ENCODE measurements around the gene SMIM9. TPM values are rescaled to one million over a fixed set of nuclear protein-coding genes. Genes with fewer than 3 reads are reported as not detected.
"Not testable (repeated sequence)": the region's sequence is repeated elsewhere in the genome, so short reads cannot be mapped to it uniquely, and the experiment has no call there.

The SMIM9 gene
- not detected in 2 replicates for total RNA-seq (ENCODE audit: low replicate concordance)

- Mint-ChIP-seq H3K4me1 (no peaks in the 10 kb centered on the region), H3K36me3 (no peaks in the 10 kb centered on the region)
These were observed at the start of gene SMIM9 for GRCh38 chrX:154834562-154834961. Gene SMIM9 (minus strand): TSS chrX:154834662. CDS start chrX:154830856, 3,806 bp downstream.

GRCh38 chrX:154884069-154884468 lies 49.6 kb upstream of the SMIM9 start:
- H2AFZ ChIP-seq (replicated peaks); H3F3A ChIP-seq (ENCODE audit: low read depth); H3K36me3 ChIP-seq; H3K9me3 ChIP-seq (ENCODE audit: low read depth); H4K20me1 ChIP-seq (ENCODE audit: low read depth); H3K4me1 ChIP-seq; H3K9me3 Mint-ChIP-seq; H3K27ac ChIP-seq; H3K4me1 Mint-ChIP-seq; H3K79me2 ChIP-seq (ENCODE audit: low read depth); H3K27me3 Mint-ChIP-seq (ENCODE audit: insufficient read depth, low read depth); H3K27me3 ChIP-seq; H3K4me3 ChIP-seq; H3K4me2 ChIP-seq; H3K9ac ChIP-seq; DNase-seq (ENCODE audit: low spot score); H3K4me3 Mint-ChIP-seq; H3K36me3 Mint-ChIP-seq; H3K27ac Mint-ChIP-seq: not testable (repeated sequence)

More at GRCh38 chrX:154834562-154834961, at the start of gene SMIM9:
- no peak within 1 kb of the TSS for H3K27ac ChIP-seq
- no peaks in the 10 kb centered on the region for H3F3A ChIP-seq (ENCODE audit: low read depth)
- no peak for DNase-seq (ENCODE audit: low spot score)
- Mint-ChIP-seq H3K27ac (no peak within 1 kb of the TSS), H3K4me3 (no peak within 1 kb of the TSS), H3K27me3 (ENCODE audit: insufficient read depth, low read depth) (peaks cover 2% of the 10 kb centered on the region), H3K9me3 (peaks cover 14% of the 10 kb centered on the region)
- H3K4me2 ChIP-seq = no peak within 1 kb of the TSS
- no peaks in the 10 kb centered on the region for H3K4me1 ChIP-seq
- H3K79me2 ChIP-seq (ENCODE audit: low read depth) = no peaks in the 10 kb centered on the region
- no peak within 1 kb of the TSS for H3K4me3 ChIP-seq
- H3K27me3 ChIP-seq = no peaks in the 10 kb centered on the region
- H4K20me1 ChIP-seq (ENCODE audit: low read depth) = no peaks in the 10 kb centered on the region
- no peaks in the 10 kb centered on the region for H3K36me3 ChIP-seq
- no peaks in the 10 kb centered on the region for H3K9me3 ChIP-seq (ENCODE audit: low read depth)
- no peak within 1 kb of the TSS for H2AFZ ChIP-seq (replicated peaks)
- no peak for TF ChIP-seq CTCF (IDR thresholded peaks at IDR 0.05)
- no peak for TF ChIP-seq EZH2phosphoT487 (IDR thresholded peaks at IDR 0.05)
- TF ChIP-seq EZH2 (IDR thresholded peaks at IDR 0.05) = no peak
- no peak within 1 kb of the TSS for H3K9ac ChIP-seq

GRCh38 chrX:154873329-154873728 lies 38.9 kb upstream of the SMIM9 start:
- Histone ChIP-seq H3K79me2 (ENCODE audit: low read depth) (no peaks in the 10 kb centered on the region), H3F3A (ENCODE audit: low read depth) (no peaks in the 10 kb centered on the region), H3K4me1 (no peaks in the 10 kb centered on the region), H3K9ac (no peak overlapping the region), H3K36me3 (no peaks in the 10 kb centered on the region), H3K4me3 (no peak overlapping the region), H3K9me3 (ENCODE audit: low read depth) (peaks cover 7% of the 10 kb centered on the region), H4K20me1 (ENCODE audit: low read depth) (no peaks in the 10 kb centered on the region), H2AFZ (replicated peaks) (no peak overlapping the region), H3K4me2 (no peak overlapping the region), H3K27ac (no peak overlapping the region), H3K27me3 (no peaks in the 10 kb centered on the region)
- H3K4me3 Mint-ChIP-seq = no peak overlapping the region
- no peak for TF ChIP-seq EZH2 (IDR thresholded peaks at IDR 0.05)
- TF ChIP-seq CTCF (IDR thresholded peaks at IDR 0.05) = no peak
- TF ChIP-seq EZH2phosphoT487 (IDR thresholded peaks at IDR 0.05) = no peak
- no peaks in the 10 kb centered on the region for H3K36me3 Mint-ChIP-seq
- no peak overlapping the region for H3K27ac Mint-ChIP-seq
- H3K27me3 Mint-ChIP-seq (ENCODE audit: insufficient read depth, low read depth) = no peaks in the 10 kb centered on the region
- no peaks in the 10 kb centered on the region for H3K4me1 Mint-ChIP-seq
- peaks cover 38% of the 10 kb centered on the region for H3K9me3 Mint-ChIP-seq
- DNase-seq (ENCODE audit: low spot score) = no peak

- H3K4me1 Mint-ChIP-seq; H3K4me3 Mint-ChIP-seq; H3K79me2 ChIP-seq (ENCODE audit: low read depth); H3K36me3 ChIP-seq; H3K36me3 Mint-ChIP-seq; H2AFZ ChIP-seq (replicated peaks); DNase-seq (ENCODE audit: low spot score); H3K27ac ChIP-seq; H4K20me1 ChIP-seq (ENCODE audit: low read depth); H3K27ac Mint-ChIP-seq; H3K4me3 ChIP-seq; H3K27me3 Mint-ChIP-seq (ENCODE audit: insufficient read depth, low read depth); H3K4me1 ChIP-seq; H3K9ac ChIP-seq; H3F3A ChIP-seq (ENCODE audit: low read depth); H3K27me3 ChIP-seq; H3K4me2 ChIP-seq: not testable (repeated sequence)
- peaks cover 16% of the 10 kb centered on the region for H3K9me3 ChIP-seq (ENCODE audit: low read depth)
- peaks cover 53% of the 10 kb centered on the region for H3K9me3 Mint-ChIP-seq
These were observed 34.1 kb upstream of the SMIM9 start for GRCh38 chrX:154868522-154868921.
